ENCODE results near the gene RNF150.
A peak's percentile ranks its signal among the peaks of the same experiment; 100 is the strongest.

Gene RNF150

DNA sequence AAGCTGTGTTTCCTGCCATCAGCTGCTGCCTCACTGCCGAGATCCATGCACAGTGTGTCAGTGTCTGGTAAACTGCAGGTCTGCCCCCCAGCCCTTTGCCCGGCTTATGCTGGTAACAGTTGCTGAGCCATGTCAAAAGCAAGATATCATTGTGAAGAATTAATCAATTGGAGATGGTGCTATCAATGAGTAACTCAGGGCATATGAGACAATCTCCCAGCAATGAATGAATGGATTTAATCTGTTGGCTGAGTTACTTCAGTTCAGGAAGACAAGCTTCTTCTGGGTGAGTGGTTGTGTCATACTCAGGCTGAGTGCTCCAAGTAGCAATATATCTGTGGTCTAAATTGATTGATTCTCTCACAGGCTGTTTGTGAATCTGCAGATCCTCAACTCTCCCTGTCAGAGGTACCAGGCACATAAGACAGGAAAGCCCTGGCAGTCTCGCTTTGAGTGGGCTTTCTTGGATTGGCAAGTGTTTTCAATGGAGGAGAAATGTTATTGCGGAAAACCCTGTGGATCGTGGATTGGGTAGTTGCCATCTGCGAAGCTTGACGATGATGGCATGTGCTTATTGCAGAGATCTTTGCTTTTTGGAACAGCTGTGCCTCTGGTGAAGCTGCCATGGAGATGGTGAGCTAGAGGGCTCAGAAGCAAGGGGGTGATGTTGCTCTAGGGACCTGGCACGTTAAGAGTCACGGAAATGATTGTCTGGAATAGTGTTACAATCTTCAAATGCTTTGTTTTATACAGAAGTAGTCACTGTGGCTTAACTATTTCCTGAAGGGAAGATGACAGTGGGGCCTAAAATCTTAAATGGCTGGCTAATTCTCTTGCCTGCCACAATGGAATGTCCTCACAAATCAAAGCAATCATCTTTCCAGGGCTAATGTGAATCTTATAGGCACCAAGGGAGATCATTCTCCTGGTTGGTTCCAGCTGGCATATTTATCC lies 229.5 kb downstream of the RNF150 start:
- DNase-seq: no peak

DNA sequence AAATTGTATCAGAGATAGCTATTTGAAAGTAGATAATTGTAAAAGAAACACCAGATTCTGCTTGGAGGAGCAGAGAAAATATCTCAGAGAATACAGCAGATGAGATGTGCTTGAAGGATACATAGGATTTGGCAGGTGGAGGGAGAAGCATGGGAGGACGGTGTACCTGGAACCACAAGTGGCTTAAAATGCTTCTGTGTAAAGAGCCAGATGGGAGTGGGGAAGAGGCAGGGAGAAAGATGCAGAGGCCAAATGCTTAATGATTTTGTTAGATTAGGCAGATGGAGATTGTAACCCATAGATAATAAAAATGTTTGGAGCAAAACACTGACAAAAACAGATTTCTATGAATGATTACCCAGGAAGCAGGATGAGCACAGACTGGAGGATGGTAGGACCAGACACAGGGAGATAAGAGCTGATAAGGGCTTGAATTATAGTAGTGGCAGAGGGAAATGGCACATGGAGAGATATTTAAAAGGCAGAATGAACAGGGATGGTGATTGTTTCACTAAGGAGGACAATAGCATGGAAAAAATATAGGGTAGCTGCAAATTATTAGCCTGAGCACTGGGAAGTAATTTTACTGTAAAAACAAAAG lies 231.4 kb downstream of the RNF150 start:
- DNase-seq: no peak

DNA sequence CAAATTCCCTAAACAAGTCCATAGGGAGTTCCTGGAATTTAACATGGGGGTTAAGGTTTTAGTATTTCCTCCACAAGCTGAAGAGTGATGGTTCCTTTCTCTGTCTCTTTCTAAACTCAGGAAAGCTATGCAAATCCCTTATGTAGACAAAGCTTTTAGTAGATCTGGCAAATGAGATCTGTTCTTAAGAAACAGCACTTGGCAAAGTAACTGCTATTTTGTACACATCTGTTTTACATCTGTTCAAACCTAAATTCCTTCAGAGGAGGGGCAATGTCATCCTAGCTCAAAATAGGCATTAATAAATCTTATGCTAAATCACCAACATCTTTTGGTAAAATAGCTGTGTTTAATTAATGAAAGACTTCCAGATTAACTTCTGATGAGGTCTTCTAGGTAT lies 239.3 kb downstream of the RNF150 start:
- DNase-seq: no peak

DNA sequence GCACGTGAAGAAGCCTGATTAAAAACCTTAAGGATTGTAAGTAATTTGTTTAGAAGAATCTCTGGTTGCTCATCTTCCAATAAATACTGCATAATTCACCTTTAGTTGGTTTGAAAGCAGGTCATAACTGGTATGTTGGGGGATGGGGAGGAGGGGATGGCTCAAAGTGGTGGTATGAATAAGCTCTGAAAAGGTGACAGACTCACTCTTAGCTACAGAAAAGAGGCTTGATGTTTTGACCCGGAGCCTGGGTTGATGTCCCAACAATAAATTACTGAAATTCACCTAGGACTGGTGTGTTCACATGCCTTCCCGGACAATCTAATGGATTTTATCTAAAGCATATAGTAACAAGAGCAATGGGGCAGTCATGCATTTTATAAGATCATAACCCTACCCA lies 245.2 kb downstream of the RNF150 start:
- no peak for DNase-seq

DNA sequence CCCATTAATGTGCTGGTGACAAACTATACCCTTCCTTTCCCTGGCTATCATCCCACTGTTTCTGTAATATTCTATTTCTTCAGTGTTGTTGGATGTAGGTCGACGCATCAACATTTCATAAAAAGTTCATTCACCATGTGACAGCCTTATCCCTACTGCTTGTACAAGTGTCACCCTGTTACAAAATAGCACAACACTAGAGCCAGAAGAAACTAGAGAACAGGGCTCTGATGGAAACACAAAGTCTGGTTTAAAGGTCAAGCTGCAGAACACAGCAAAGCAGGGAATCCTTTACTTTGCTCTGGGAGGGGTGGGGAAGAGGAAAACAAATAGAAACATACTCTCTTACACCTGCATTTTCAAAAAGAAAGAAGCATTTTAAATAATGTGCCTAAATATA lies 245.8 kb downstream of the RNF150 start:
- DNase-seq: no peak

DNA sequence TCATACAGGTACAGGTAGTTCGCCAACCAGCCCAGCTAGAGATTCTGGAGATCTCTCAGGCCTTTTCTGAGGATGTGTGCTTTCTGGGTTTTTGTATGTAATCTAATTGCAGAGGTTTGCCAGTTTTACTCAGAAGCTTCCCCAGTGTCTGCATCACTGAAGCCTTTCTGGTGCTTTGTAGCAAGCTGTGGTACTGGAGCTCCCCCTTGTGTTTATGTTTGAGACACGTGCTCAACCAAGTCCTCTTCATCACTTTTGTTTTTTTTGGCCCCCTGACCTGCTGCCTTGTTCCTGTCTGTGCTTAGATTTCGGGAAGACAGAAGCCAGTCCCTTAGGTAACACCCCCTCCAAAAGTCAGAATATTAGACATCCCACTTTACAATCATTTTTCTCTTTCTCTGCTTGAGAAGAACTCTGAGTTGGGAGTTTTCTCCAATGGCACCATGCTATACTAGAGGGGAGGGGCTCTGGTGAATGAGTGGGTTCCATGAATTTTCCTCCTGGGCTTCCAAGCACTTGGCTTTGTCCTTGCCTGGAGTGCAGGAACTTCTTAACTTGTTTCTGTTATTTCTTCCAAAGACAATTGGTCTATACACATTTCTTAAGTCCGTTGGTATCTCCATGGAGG lies 248.7 kb downstream of the RNF150 start:
- peak; percentile 25 for DNase-seq

DNA sequence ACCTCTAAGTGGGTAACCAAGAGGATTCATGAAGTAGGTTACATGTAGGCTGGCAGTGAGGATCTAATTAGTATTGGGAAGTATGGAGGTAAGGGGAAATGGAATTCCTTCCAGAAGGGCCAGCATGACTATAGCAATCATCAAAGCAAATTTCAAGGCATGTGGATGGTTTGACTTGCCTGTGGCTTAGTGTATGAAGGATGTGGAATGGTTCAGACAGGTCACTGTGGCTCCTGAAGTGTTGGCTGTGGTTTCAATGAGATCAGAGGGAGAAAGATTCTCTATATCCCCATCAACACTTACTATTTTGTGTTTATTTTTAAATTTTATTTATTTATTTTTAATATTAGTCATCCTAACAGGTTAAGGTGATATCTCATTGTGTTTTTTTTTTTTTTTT lies 255.5 kb downstream of the RNF150 start:
- no peak for DNase-seq

DNA sequence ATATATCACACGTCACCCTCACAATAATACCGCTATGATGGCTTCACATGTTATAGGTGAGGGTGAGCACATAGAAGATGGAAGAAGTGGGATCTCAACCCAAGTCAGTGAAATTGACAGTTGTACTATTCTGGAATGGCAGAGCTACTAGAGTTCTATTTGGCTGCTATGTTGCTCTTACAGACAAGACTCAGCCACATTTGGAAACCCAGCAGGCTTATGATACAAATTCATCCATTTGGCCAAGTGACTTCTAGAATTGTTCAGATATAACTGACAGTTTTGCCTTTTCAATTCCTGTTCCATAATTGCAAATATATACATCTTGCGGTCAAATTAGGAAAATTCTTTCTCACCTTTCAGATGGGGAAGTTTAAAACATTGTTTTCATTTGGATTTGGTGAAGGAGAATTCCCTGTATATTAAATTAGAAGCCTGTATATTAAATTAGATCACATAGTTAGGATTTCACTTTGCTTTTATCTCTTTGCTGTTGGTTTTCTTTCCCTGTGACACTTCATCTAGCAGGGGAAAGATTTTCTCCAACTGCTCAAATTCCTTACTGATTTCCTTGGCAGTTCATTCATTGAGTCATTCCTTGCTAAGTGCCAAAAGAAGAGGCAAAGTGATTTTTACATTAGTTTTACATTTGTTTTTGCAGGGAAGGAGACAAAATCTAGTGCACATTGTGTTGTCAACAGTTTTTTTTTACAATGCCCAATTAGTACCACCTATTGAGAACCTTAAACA lies 256.5 kb downstream of the RNF150 start:
- DNase-seq: no peak

DNA sequence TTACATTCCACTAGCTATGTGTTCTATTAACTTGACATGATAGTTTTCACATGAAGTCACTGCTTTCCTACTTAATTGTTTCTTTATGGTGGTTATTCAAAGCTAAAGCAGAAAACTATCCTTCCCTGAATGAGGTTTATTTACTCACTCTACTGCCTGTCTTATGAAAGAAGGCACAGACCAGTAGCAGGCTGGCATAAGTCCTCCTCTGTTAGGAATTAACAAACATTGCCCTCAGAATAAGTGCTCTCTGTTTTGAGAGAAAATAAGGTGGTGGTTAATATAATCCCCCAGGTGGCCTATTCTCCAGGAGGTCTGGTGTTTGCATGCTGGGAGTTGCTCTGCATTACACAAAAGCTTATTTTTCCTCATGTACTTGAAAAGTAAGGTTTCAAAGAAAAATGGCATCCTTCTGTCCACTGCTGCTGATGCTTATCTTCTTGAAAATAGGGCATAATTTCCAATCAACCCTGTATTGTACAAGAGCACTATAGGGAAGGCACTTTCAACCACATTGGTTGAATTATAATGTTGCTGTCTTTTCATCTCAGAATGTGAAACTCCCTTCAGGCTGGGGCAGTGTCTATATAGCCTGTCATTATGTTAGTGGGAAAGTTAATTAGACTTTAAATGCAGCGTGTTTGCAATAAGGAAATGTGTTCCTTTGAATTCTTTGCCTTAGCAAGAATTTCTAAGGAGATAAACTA lies 257.4 kb downstream of the RNF150 start:
- DNase-seq: no peak

DNA sequence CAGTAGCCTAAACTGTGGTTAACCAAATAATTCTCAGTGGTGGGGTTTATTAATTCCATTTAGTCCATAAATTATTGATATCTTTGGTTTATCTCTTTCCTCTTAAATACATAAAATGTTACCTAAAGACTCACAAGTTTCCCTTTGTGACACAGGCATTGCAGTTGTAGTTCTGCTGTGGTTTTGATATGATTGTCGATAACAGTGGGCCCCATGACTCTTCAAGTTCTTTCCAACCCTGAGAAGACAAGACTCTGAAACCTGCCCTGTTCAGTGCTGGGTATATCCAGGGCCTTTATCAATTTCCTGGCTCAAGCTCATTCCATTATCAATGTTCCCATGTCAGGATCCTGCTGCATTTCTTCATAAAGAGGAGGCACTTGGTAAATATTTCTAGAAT lies 259.2 kb downstream of the RNF150 start:
- DNase-seq: no peak

DNA sequence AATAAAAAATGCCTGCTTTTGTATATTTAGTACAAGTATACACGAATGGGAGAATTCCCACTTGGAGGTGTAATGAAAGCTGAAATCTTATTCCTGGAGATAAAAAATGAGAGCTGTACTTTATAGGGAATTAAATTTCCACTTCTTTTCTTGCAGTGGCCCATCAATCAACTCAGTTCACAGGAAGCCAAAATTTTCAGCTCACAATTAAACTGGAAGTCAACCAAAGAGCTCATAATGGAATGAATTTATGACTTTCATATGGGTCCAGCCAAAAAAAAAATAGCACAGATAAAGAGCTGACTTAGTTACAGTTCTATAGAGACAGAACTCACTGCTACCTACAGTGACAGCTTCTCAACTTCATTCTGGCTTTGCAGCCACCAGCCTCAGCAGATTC lies 261.9 kb downstream of the RNF150 start:
- no peak for DNase-seq

DNA sequence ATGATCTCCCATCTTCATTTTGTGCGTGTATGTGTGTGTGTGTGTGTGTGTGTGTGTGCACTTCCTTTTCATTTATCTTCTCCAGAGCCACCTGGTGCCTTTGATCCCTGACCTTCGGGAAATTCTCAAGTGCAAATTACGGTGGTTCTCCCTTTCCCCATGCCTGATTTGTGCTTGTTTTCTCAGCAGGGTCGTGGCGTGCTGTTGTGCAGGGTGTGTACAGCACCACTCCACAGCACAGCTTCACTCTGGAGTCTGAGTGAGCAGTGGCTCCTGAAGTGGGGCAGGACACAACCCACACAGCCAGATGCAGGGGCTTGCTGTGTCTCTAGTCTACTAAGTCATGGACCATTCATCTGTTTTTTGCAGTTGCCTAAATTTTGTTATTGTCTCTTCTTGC lies 262.8 kb downstream of the RNF150 start:
- DNase-seq: no peak

DNA sequence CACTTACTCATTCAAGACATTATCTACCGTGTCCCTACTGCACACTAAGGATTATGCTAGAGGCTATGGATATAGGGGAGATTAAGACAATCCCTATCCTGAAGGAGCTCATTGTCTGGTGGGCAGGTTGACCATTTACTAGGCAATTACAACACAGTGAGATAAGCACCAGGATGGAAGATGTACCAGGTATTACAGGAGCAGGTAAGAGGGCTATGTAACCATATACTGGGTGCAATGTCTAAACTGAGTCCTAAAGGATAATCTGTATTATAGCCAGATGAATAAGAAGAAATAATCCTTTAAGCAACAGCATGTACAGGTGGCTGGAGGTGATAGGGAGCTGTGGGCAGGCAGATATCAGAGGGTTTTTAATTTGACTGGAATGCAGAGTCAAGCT lies 263.8 kb downstream of the RNF150 start:
- DNase-seq: no peak

DNA sequence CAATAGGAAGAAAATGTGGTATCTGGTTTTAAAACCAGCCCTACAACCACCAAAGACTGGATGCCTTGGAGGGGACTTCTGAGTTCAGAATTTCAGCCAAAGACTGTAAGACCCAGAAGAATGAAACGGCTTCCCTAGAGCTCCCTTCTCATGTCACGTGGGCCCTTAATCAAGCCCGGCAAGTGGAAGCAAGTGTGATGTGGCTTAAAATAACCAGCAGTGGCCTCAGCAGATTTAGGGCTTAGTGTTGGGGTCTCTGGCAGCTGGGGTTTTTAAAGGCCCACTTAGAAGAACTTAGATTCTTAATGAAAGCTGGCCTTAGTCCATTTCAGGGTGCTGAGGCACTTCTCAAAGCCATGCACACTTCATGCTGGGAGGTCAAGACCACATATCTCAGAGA lies 265.9 kb downstream of the RNF150 start:
- DNase-seq: no peak

DNA sequence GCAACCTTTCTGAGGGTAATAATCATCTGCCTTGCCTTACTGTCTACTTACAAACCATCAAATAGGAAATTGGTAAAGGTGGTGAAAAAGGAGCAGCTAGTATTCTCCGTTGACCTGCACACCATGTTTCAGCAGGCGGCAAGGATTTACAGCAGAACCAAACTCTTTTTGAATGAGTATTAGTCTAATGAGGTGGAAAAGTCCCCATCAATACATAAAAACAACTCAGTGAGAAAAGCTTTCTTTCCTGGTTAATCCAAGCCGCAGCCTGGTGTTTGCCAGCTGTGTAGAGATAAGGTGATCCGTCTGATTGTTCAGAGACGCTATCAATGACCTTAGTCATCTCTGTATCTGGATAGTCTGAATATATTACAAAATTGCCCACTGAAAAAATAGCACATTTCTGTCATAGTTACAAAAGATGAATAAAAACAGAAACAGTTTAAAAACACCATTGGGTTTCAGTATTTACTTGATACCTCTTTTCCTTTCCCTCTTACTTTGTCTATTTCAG lies 266.7 kb downstream of the RNF150 start:
- DNase-seq: no peak

DNA sequence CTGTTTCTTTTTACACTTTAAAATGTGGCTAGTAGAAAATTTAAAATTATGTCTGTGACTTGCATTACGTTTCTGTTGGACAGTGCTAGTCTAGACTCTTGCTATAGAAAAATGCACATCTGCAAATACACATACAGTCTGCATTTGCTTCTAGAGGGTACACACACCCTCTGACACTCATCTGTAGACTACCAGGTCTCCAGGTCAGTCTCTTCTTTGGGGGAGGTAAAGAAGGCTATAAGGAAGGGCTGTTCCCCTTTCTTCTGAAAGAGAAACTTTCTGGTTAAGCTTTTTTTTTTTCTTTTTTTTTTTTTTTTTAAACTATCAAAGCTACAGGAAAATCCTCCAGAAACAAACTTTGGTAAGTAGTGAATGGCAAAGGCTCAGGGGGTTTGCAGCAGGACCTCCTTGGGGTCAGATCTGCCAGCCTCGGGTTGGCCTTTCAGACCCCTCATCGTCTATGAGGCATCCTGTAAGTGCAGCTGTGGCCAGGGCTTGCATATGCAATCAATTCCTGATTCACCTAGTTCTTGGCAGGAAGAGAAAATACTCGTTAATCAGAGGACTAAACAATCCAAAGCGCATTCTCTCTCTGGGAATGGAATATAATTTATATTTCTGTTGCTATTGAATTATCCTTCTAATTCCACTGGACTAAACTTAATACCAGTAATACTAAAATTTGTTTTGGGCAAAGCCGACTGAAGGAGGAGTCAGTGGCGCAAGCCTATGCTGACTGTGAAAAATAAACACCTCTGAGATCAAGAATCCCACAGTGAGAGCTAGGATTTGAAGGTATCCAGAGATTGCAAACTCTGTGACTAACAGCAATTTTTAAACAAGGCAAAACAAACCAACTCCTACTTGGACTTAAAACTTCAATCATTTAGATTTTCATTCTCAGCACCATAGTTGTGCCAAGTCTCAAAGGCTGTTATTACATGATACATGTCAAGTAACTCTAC lies 267.7 kb downstream of the RNF150 start:
- no peak for DNase-seq

DNA sequence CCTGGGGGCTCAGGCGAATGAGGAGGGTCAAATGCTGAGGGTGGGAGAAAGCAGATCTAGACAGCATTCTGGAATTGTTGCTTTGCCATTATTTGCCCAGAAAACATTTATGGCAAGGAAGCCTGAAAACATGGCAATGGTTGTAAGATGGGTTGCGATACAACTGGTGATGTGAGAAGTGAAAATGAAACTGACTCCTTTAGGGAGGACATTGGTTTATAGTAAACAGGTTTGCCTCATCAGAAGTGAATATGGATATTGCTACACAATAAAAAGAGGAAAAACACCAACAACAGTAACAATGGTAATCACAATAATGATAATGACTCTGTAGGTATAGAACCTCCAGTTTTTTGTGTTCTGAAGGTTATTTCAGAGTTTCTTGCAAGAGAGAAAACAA lies 270.1 kb downstream of the RNF150 start:
- no peak for DNase-seq

DNA sequence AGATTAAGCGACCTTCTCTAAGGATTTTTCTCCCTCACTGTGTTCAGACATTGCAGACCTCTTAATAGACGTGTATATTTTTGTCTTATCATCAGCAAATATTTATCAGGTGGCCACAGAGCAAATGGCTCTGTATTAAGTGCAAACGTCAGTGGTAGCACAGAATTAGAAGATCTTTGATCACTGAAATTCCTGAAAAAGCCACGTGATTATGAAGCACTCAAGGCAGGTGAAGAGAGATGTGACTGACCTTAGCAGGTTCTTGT lies 271.2 kb downstream of the RNF150 start:
- DNase-seq: no peak

DNA sequence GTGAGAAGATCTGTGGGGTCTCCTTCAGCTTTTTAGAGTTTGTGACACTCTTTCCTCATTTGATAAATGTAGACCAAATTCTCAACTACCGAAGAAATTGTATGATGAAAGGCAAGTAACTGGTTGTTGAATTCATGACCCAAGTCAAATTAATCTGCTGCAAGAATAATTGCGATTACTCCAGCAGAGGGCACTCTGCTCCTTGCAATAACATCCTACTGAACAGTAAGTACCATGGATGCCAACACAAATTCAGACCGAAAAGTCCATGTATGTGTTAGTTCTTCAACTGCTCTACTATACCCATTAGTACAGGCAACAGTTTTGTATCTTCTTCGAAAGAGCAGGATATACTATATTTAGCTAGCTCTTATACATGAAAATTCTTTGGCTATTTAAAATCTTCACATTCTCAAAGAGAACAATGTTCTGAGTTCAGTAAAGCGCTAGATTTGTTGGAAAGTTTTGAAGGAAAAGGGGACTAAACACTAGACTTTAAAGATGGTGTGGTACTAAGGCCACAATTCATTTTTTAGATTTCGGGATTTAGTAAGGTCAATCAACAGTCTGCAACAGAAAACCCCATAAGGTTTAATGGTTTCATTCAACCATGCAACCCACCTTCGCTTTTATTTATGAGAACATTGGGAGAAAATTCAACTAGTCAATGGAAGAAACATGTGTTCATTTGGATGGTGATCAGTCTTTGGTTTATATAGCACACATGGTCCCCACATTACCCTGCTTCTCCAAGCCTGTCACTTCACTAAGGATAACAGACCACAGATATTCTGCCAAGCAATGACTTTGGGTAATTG lies 271.7 kb downstream of the RNF150 start:
- peak; percentile 9 for DNase-seq

DNA sequence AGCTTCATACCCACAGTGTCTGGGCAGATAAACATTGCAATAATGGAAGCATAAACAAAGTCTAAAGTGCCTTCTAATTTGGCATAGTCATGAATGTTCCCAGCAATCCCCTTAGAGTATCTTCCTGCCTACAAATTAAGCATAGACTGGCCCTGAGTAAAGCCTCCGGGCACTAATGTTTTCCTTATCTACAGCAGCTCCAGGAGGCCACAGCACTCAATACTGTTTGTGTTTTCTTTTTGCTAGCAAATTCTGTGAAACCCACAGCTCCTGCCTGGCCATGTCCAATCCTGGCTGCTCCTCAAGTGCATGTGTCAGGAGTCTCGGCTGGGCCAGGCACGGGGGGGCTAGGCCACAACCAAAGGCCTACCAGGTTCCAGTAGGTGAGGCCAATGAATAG lies 274.4 kb downstream of the RNF150 start:
- no peak for DNase-seq

DNA sequence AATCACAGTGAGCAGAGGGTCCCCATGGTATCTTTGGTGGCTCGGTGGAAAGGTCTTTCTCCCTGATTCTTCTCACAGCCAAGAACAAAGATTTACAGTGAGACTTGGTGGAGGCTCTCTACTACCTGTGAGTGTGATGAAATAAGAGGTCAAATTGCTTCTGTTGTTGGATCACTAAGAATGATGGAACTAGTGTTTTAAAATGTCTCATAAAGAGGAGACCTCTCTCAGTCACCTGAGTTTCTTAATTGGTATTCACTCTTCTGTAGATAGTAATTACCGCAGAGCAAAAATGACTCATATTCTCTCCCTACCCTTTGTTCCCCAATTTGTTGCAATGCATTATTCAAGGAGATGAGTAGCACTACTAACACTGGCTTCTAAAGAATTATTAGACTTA lies 276.2 kb downstream of the RNF150 start:
- no peak for DNase-seq
